ENCODE data around the gene PRKCB.
"Not testable (repeated sequence)": the region's sequence is repeated elsewhere in the genome, so short reads cannot be mapped to it uniquely, and the experiment has no call there.

Gene PRKCB

DNA sequence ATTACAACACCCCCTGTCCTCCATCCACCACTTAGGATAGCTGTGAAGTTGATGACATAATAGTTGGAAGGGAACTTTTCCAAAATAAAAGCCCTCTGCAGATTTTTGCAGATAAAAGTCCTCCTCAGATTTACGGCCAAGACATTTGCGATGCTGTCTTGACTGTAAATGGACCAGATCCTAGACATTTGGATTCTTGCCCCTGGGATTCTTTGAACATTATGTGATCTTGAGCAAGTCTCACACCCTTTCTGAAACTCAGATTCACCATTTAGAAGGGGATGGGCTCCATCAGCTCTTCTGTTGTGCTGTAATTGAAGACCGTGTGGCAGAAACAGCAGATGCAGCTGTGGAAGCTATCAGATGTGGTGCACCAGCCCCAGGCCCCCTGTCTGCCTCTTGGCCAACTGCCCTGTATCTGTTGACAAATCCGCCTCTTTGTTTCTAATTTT, 266.5 kb downstream of the PRKCB start:
- H3K4me3 ChIP-seq (IDR thresholded peaks at IDR 0.05; ENCODE audit: insufficient read depth, low read depth, low read length): no peak overlapping the region
- no peaks in the 10 kb centered on the region for H4K20me1 ChIP-seq (ENCODE audit: insufficient read depth)
- H3K79me2 ChIP-seq (ENCODE audit: insufficient read depth, low read depth): no peaks in the 10 kb centered on the region
- no peaks in the 10 kb centered on the region for H3K27me3 ChIP-seq (ENCODE audit: insufficient read depth, low read depth)
- H3K36me3 ChIP-seq (ENCODE audit: insufficient read depth): no peaks in the 10 kb centered on the region
- H2AFZ ChIP-seq (ENCODE audit: low read depth): no peak overlapping the region
- no peak overlapping the region for H3K4me2 ChIP-seq
- no peaks in the 10 kb centered on the region for H3K4me1 ChIP-seq (ENCODE audit: low read depth, poor library complexity, severe bottlenecking)
- H3K27ac ChIP-seq: no peak overlapping the region
- H3K9ac ChIP-seq: no peak overlapping the region
- TF ChIP-seq, protein P1, sequence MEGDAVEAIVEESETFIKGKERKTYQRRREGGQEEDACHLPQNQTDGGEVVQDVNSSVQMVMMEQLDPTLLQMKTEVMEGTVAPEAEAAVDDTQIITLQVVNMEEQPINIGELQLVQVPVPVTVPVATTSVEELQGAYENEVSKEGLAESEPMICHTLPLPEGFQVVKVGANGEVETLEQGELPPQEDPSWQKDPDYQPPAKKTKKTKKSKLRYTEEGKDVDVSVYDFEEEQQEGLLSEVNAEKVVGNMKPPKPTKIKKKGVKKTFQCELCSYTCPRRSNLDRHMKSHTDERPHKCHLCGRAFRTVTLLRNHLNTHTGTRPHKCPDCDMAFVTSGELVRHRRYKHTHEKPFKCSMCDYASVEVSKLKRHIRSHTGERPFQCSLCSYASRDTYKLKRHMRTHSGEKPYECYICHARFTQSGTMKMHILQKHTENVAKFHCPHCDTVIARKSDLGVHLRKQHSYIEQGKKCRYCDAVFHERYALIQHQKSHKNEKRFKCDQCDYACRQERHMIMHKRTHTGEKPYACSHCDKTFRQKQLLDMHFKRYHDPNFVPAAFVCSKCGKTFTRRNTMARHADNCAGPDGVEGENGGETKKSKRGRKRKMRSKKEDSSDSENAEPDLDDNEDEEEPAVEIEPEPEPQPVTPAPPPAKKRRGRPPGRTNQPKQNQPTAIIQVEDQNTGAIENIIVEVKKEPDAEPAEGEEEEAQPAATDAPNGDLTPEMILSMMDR (conservative IDR thresholded peaks at IDR 0.05; ENCODE audit: low read depth, low read length): no peak

- not testable (repeated sequence) for H2AFZ ChIP-seq (ENCODE audit: low read depth); H3K27me3 ChIP-seq (ENCODE audit: insufficient read depth, low read depth)
These were observed 269.7 kb downstream of the PRKCB start for GRCh38 chr16:24105471-24105870.

DNA sequence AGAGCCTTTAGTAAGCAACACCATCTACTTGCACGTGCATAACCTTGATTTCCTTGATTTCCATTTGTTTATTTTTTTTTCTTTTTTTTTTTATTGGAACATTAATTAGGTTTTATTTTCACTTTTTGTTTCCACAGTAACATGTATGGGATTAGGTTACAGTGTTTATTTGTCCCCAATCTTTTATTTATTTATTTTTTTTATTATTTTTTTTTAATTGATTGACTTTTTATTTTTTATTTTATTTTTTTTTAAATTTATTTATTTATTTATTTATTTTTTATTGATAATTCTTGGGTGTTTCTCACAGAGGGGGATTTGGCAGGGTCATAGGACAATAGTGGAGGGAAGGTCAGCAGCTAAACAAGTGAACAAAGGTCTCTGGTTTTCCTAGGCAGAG, 272.3 kb downstream of the PRKCB start:
- H3K79me2 ChIP-seq (ENCODE audit: insufficient read depth, low read depth); H3K27me3 ChIP-seq (ENCODE audit: insufficient read depth, low read depth); H2AFZ ChIP-seq (ENCODE audit: low read depth); H3K4me1 ChIP-seq (ENCODE audit: low read depth, poor library complexity, severe bottlenecking); H3K36me3 ChIP-seq (ENCODE audit: insufficient read depth); H3K9ac ChIP-seq; H3K4me3 ChIP-seq (IDR thresholded peaks at IDR 0.05; ENCODE audit: insufficient read depth, low read depth, low read length); H3K4me2 ChIP-seq; H4K20me1 ChIP-seq (ENCODE audit: insufficient read depth); H3K27ac ChIP-seq: not testable (repeated sequence)

More at GRCh38 chr16:24105471-24105870, 269.7 kb downstream of the PRKCB start:
- H3K4me1 ChIP-seq (ENCODE audit: low read depth, poor library complexity, severe bottlenecking); H3K27ac ChIP-seq; H3K9ac ChIP-seq; H3K4me2 ChIP-seq; H3K4me3 ChIP-seq (IDR thresholded peaks at IDR 0.05; ENCODE audit: insufficient read depth, low read depth, low read length); H3K79me2 ChIP-seq (ENCODE audit: insufficient read depth, low read depth); H3K36me3 ChIP-seq (ENCODE audit: insufficient read depth); H4K20me1 ChIP-seq (ENCODE audit: insufficient read depth): not testable (repeated sequence)

DNA sequence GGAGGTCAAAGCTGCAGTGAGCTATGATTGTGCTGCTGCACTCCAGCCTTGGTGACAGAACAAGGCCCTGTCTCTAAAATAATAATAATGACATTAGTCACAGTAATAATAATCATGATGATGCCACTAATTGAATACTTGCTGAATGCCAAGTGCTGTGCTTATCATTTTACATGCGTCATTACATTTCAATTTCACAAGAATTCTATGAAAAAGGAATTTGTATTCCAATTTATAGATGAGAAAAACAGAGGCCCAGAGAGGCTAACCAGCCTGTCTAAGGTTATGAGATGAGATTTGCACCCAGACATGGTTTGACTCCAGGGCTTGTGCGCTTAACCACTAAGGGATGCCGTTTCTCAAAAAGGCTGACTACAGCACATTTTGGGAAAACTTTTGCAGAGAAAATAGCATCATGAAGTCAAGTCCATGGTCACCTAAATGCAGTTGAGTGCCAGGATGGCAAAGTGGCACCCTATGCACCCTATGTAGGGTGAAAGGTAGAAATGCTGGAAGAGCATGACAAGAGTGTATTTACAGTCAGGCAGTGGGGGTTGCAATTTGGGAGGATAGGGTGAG, 276.0 kb downstream of the PRKCB start:
- Histone ChIP-seq H3K4me2 (no peak overlapping the region), H3K27me3 (ENCODE audit: insufficient read depth, low read depth) (no peaks in the 10 kb centered on the region), H3K4me3 (IDR thresholded peaks at IDR 0.05; ENCODE audit: insufficient read depth, low read depth, low read length) (no peak overlapping the region), H3K4me1 (ENCODE audit: low read depth, poor library complexity, severe bottlenecking) (no peaks in the 10 kb centered on the region), H4K20me1 (ENCODE audit: insufficient read depth) (no peaks in the 10 kb centered on the region), H2AFZ (ENCODE audit: low read depth) (no peak overlapping the region), H3K36me3 (ENCODE audit: insufficient read depth) (no peaks in the 10 kb centered on the region), H3K27ac (no peak overlapping the region), H3K79me2 (ENCODE audit: insufficient read depth, low read depth) (no peaks in the 10 kb centered on the region), H3K9ac (no peak overlapping the region)
- TF ChIP-seq, protein P1 (conservative IDR thresholded peaks at IDR 0.05; ENCODE audit: low read depth, low read length): no peak

DNA sequence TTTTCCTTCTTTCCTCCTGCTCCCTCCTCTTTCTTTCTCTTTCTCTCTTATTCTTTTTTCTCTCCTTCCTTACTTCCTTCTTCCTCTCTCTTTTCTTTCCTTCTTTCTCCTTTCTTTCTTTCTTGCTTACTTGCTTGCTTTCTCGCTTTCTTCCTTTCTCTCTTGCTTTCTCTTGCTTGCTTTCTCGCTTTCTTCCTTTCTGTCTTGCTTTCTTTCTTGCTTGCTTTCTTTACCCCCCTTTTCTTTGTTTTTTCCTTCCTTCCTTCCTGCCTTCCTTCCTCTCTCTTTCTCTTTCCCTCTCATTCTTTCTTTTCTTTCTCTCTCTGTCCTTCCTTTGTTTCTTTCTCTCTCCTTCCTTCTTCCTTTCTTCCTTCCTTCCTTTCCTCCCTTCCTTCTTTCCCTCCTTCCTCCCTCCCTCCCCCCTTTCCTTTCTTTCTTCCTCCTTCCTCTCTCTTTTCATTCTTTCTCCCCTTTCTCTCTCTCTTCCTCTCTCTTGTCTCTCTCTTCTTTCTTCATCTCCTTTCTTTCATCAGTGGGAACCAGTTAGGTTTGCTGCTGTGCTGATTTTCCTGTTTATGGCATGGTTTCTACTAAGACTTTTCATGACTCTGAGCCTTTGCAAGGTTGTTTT, 277.4 kb downstream of the PRKCB start:
- H3K9ac ChIP-seq: no peak overlapping the region
- no peaks in the 10 kb centered on the region for H4K20me1 ChIP-seq (ENCODE audit: insufficient read depth)
- no peaks in the 10 kb centered on the region for H3K27me3 ChIP-seq (ENCODE audit: insufficient read depth, low read depth)
- H2AFZ ChIP-seq (ENCODE audit: low read depth): no peak overlapping the region
- no peak overlapping the region for H3K4me2 ChIP-seq
- TF ChIP-seq, protein P1 (conservative IDR thresholded peaks at IDR 0.05; ENCODE audit: low read depth, low read length): no peak
- no peak overlapping the region for H3K27ac ChIP-seq
- no peaks in the 10 kb centered on the region for H3K79me2 ChIP-seq (ENCODE audit: insufficient read depth, low read depth)
- no peaks in the 10 kb centered on the region for H3K4me1 ChIP-seq (ENCODE audit: low read depth, poor library complexity, severe bottlenecking)
- no peaks in the 10 kb centered on the region for H3K36me3 ChIP-seq (ENCODE audit: insufficient read depth)
- H3K4me3 ChIP-seq (IDR thresholded peaks at IDR 0.05; ENCODE audit: insufficient read depth, low read depth, low read length): no peak overlapping the region
